ENCODE data around the gene CCDC110. TPM values are rescaled to one million over a fixed set of nuclear protein-coding genes. Genes with fewer than 3 reads are reported as not detected.

The CCDC110 gene
- total RNA-seq, 2 donors from 2014 or later = 1.7 to 3.9 TPM

DNA sequence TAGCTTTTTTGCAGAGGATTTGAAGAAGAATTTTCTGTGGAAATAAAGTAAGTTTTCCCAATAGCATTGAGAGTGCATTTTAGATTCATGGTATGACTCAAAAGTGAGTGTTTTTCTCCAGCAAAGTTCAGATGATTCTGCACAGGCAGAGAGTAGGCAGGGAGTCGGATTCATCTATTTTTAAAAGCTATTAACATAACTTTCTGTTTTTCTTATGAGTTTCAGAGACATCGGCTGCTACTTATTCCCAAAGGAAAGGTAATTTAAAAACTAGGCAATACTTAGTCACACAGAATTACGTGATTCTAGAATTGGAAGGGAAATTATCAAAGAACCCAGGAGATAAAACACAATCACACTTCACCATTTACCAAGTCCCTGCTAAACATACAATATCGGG, 4.4 kb downstream of the CCDC110 start:
- Histone ChIP-seq H3K27ac (no peak overlapping the region), H3K4me1 (peaks cover 0 to 2% of the 10 kb centered on the region in 2 donors), H3K4me3 (no peak overlapping the region), H3K36me3 (no peaks in the 10 kb centered on the region), H3K27me3 (no peaks in the 10 kb centered on the region), H3K9me3 (no peaks in the 10 kb centered on the region)
- TF ChIP-seq, protein P1, sequence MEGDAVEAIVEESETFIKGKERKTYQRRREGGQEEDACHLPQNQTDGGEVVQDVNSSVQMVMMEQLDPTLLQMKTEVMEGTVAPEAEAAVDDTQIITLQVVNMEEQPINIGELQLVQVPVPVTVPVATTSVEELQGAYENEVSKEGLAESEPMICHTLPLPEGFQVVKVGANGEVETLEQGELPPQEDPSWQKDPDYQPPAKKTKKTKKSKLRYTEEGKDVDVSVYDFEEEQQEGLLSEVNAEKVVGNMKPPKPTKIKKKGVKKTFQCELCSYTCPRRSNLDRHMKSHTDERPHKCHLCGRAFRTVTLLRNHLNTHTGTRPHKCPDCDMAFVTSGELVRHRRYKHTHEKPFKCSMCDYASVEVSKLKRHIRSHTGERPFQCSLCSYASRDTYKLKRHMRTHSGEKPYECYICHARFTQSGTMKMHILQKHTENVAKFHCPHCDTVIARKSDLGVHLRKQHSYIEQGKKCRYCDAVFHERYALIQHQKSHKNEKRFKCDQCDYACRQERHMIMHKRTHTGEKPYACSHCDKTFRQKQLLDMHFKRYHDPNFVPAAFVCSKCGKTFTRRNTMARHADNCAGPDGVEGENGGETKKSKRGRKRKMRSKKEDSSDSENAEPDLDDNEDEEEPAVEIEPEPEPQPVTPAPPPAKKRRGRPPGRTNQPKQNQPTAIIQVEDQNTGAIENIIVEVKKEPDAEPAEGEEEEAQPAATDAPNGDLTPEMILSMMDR (IDR thresholded peaks at IDR 0.05) = no peak
- DNase-seq (ENCODE audit: low spot score) = no peak

DNA sequence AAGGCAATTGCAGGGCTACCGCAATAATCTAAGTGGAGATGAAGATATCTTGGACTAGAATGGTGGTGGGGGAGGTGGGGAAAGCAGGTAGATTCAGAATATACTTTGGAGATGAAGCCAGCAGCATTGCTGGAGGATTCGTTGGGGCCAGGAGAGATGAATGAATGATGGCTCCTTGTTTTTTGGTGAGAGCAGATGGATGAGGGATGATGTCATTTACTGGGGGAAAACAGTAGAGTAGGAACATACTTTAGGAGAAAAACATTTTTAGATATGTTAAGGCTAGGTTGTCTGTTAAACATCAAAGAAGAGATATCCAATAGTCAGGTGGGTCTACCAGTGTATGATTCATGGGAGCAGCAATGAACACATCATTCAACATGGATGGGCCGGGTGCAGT, 5.8 kb downstream of the CCDC110 start:
- no peaks in the 10 kb centered on the region for H3K36me3 ChIP-seq
- no peaks in the 10 kb centered on the region for H3K4me1 ChIP-seq
- no peak overlapping the region for H3K4me3 ChIP-seq
- H3K9me3 ChIP-seq = no peaks in the 10 kb centered on the region
- H3K27me3 ChIP-seq = no peaks in the 10 kb centered on the region
- no peak for DNase-seq (ENCODE audit: low spot score)
- H3K27ac ChIP-seq = no peak overlapping the region
- TF ChIP-seq, protein P1 (IDR thresholded peaks at IDR 0.05) = no peak

DNA sequence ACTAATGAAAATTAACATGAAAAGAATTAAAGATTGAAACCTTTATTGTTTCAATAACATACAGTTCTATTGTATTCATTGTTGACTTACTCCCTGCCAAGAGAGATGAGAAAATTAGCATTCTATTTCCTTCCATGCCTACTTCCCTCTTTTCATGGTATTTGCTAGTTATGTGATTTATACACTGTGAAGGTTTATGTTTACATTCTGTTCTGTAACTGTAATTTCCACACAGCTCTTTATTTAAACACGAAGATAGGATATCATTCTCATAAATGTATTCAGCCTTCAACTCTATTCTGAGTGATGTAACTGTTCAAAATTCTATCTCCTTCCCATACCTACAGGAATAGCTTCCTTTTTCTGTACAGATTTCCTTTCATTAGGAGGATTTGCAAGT, 6.6 kb downstream of the CCDC110 start:
- Histone ChIP-seq H3K27me3 (no peaks in the 10 kb centered on the region), H3K4me3 (no peak overlapping the region), H3K9me3 (no peaks in the 10 kb centered on the region), H3K4me1 (no peaks in the 10 kb centered on the region), H3K36me3 (no peaks in the 10 kb centered on the region), H3K27ac (no peak overlapping the region)
- TF ChIP-seq, protein P1 (IDR thresholded peaks at IDR 0.05) = no peak
- no peak for DNase-seq (ENCODE audit: low spot score)

DNA sequence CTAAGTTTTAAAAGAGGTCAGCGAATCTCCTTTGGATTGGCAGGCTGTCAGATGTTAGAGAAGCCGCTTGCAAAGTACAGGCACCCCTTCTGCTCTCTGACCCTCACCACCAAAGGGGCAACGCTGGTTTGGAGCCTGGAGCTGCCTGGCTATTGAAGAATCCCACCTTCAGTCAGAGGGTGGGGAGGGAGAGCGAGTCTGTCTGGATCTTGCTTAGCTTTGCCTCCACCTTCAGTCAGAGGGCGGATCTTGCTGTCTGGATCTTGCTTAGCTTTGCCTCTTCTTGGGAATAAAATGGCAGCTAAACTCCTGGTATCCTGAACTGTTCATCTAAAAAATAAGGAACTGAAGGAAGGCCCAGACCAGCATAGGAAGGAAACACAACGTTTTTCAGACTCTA, 7.3 kb downstream of the CCDC110 start:
- TF ChIP-seq, protein P1 (IDR thresholded peaks at IDR 0.05) = no peak
- DNase-seq (ENCODE audit: low spot score) = no peak
- no peaks in the 10 kb centered on the region for H3K4me1 ChIP-seq
- H3K36me3 ChIP-seq = no peaks in the 10 kb centered on the region
- no peaks in the 10 kb centered on the region for H3K27me3 ChIP-seq
- H3K27ac ChIP-seq = no peak overlapping the region
- H3K9me3 ChIP-seq = no peaks in the 10 kb centered on the region
- H3K4me3 ChIP-seq = no peak overlapping the region

DNA sequence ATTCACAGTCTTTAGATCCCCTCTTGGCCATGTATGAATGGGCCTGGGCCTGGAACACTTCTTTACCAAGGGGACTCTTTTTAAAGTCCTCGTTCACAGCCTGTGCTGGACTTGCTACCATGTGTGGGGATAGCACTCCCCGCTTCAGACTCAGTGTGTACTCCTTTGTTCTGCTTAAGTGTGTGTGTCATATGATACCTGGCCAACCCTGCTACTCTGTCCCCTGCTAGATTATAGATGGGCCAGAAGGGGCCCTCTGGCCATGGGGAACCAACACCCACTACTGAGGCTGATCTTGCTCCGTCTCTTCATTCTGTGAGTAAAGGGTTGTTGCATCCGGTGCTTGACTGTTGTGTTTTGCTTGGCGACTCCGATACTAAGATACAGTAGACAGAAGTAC, 8.0 kb downstream of the CCDC110 start:
- H3K4me3 ChIP-seq = no peak overlapping the region
- DNase-seq (ENCODE audit: low spot score) = no peak
- no peaks in the 10 kb centered on the region for H3K36me3 ChIP-seq
- no peak overlapping the region for H3K27ac ChIP-seq
- TF ChIP-seq, protein P1 (IDR thresholded peaks at IDR 0.05) = no peak
- no peaks in the 10 kb centered on the region for H3K27me3 ChIP-seq
- no peaks in the 10 kb centered on the region for H3K9me3 ChIP-seq
- no peaks in the 10 kb centered on the region for H3K4me1 ChIP-seq

DNA sequence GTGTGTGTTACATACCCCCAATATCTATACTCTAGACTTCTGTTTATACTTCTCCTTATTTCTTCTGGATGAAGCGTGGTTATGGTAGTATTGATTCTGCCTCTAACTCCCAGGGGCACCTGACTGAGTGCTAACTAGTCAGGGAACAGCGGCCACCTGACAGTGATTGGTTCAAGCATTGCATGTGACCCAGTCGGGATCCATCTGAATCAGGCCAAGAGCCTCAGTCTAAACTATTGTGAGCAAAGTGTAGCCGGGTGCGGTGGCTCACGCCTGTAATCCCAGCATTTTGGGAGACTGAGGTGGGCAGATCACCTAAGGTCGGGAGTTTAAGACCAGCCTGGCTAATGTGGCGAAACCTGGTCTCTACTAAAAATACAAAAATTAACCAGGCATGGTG, 10.0 kb downstream of the CCDC110 start:
- Histone ChIP-seq H3K4me1 (no peaks in the 10 kb centered on the region), H3K27ac (no peak overlapping the region), H3K9me3 (no peaks in the 10 kb centered on the region), H3K4me3 (no peak overlapping the region), H3K27me3 (no peaks in the 10 kb centered on the region), H3K36me3 (no peaks in the 10 kb centered on the region)
- no peak for DNase-seq (ENCODE audit: low spot score)
- TF ChIP-seq, protein P1 (IDR thresholded peaks at IDR 0.05) = no peak
